Activated CD4-positive, alpha-beta T cell treated with anti-CD3 and anti-CD28 coated beads, Interleukin-2, amount 50 U/mL, for 1 hour (primary cell): ENCODE measurements around the gene FASN.

Source experiments
- DNase-seq: peaks from one replicate; pipeline ENCODE4 v3.0.0-alpha.2; 2020

FASN gene

DNA sequence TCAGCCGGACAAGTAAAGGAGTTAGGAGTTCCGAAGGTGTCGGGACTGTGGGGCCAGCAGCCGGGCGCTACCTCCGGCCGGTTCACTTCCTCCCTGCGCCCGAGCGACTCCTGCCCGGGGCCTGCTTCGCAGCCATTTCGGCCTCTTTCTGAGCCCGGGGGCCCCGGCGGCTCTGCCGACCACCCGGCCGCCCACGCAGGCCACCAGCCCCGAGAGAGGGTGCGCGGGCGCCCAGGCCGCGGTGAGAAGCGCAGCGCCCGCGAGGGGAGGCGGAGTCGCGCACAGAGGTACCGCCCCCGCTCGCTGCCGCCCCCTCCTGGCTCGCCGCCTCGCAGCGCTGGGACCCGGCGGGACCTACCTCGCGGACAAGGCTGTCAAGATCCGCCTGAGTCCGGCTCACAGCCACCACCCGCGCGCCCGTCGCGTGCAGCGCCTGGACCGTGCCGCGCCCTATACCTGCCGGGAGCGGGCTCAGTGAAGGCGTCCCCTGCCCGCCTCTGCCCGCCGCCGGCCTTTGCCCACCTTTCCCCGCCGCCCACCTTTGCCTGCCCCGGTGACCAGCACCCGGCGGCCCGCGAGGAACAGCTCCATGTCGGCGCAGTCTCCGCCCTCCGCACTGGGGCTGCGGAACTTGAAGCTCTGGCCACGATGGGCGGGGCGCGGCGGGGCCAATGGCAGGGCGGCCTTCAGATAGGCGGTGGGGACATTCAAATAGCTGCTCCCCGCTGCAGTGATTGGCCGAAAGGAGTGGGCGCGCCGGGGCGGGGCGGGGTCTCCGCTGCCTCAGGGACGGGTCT, 60.7 kb downstream of the FASN start, which contains the start of gene DCXR:
Gene DCXR, minus strand, starts transcription at position 606 of the 797 bp plus-strand sequence. Its CDS starts 15 bp downstream, at position 591.
- peak; percentile 91 for DNase-seq

DNA sequence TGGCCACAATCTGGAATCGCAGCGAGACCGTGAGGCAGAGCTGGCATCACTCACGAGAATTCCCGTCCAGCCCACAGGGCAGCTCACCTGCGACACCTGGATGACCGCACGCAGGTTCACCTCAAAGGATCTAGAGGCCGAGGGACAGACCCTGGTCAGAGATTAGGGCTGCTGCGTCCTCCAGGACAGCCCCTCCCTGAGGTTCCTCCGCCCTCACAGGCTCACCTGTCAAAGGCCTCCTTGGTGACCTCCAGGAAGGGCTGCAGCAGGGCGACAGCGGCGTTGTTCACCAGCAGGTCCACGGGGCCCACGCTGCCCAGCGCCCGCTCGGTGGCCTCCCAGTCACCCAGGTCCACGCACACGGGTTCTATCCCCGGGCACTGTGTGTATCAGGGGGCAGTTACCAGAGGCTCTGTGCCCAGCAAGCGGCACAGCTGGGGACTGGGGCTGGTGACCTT, 61.4 kb downstream of the FASN start:
- no peak for DNase-seq

DNA sequence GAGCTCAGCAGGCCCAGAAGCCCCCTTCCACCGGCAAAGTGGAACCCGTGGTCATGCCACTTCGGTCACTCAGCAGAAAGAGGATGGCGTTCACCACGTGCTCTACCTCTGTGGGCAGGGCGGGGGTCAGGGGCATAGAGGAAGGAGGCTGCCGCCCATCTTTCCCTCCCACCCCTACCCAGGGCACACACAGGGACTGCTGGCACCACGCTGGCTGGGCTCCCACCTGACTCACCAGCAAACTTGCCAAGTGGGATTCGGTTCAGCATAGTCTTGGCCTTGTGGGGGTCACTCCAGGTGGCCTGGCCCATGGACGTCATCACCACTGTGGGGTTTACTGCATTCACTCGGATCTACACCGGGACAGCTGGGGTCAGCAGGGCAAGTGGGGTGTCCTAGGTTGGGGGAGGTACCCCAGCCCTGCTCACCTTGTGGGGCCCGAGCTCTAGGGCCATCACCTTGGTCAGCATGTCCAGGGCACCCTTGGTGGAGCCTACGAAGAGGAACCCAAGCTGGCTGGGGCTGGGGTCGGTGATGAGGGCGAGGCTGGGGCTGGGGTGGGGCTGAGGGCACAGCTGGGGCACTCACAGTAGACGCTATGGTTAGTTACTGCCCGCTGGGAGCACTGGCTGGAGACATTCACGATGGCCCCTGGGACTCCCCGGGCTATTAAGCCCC, 61.9 kb downstream of the FASN start:
- DNase-seq, result no peak

- no peak for DNase-seq
Observed at GRCh38 chr17:82035488-82035887, 62.5 kb downstream of the FASN start.

DNA sequence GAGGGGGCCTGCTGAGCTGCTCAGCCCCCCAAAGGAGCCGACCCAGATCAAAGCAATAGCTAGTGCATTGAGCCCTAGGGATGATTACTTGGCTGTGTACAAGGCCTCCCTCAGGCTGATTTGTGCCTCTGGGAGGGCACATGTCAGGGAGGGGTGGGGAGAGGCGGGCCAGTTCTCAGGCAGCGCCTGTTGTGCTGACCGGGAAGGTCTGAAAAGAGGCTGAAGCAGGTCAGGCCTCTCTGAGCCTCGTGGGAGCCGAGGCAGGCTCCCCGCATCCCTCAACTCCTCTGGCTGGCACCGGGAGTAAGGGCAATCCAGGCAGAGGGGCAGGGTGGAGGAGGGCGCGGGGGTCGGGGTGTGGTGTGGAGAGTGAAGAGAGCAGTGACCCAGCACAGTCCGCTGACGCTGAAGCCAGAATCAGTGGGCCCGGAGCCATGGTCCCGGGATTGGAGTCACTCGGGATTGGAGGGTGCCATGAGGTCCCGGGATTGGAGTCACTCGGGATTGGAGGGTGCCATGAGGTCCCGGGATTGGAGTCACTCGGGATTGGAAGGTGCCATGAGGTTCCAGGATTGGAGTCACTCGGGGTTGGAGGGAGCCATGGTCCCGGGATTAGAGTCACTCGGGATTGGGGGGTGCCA, 63.5 kb downstream of the FASN start:
- DNase-seq, result no peak

- DNase-seq, result no peak
Observed at GRCh38 chr17:82033359-82034085, 64.5 kb downstream of the FASN start.

GRCh38 chr17:82031885-82032627, 66.0 kb downstream of the FASN start:
- DNase-seq, result peak; percentile 36

- no peak for DNase-seq
Observed at GRCh38 chr17:82031303-82031884, 66.6 kb downstream of the FASN start, which contains the start of gene RAC3. TSS of gene RAC3 (plus strand) at chr17:82031678. CDS start at chr17:82031762, 84 bp downstream.

DNA sequence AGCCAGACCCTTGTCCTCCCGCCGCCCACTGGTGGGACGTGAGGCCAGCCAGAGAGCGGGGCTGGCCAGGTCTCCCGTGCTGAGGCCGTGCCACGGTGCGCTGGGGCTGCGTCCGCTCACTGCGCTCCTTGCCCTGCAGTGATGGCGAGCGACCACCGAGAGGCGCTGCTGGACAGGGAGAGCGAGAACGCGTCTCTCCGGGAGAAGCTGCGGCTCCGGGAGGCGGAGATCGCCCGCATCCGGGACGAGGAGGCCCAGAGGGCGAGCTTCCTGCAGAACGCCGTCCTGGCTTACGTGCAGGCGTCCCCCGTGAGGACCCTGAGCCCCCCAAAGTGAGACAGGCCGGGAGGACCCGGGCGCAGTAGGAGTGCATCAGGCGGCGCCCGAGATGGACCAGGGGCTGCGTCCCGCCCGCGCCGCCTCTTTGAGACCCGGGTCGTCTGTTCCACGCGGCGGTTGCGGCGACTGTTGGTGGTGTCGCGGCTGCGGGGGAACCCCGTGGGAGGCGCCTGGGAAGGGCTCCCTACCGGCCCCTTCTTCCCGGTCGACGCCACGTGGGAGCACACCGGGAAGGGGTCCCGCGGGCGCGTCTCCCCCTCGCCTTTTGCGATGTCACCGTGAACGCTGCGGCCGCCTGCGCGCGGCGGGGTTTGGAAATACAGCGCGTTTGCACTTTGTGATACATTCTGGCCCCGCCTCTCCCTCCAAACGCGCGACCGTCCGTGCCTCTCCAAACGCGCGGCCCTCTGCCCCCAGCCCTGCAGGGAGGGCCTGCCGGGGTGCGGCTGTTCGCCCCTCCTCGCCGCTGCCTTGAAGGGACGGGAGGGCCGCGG, 67.3 kb downstream of the FASN start:
- DNase-seq, result peak; percentile 80

DNA sequence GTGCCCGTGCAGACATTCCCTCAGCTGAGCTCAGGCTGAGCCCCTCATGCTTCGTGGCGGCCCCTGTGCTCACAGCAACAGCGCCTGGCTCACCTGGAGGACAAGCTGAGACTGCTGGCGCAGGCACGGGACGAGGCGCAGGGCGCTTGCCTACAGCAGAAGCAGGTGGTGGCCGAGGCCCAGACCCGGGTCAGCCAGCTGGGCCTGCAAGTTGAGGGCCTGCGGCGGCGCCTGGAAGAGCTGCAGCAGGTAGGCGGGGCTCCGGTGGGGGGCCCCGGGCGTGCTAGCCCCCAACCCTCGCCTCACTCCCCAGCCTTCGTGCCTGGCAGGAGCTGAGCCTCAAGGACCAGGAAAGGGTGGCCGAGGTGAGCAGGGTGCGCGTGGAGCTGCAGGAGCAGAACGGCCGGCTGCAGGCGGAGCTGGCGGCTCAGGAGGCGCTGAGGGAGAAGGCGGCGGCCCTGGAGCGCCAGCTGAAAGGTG, 68.0 kb downstream of the FASN start:
- DNase-seq, result no peak

GRCh38 chr17:82029391-82029790, 68.6 kb downstream of the FASN start:
- no peak for DNase-seq

DNA sequence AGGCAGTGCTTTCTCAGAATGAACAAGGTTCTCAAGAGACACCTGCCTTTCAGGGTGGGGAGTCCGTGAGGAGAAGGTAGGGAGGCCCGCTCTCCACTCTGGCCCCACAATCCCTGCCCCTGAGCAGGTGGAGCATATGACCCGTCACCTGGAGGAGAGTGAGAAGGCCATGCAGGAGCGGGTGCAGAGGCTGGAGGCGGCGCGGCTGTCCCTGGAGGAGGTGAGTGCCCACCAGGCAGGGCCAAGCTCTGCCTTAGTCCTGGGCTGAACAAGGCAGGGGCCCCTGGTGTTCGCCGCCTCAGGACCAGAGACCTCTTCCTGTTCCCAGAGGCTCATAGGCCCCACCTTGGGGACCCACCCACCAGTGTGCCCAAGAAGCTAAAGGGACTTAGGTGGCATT, 69.1 kb downstream of the FASN start:
- no peak for DNase-seq
